GM10248 (cell line): Measurements from ENCODE around the gene ART1.
"Not testable (repeated sequence)": the region's sequence is repeated elsewhere in the genome, so short reads cannot be mapped to it uniquely, and the experiment has no call there.

ENCODE experiments used
- CTCF ChIA-PET: fragments of 300-600 bp; sonication (Branson Sonifier 250); formaldehyde crosslinking; extraction: SDS; loops from one replicate; lab custom pipeline; 2021; ENCODE audit warnings: antibody characterized with exemption; lab: Yijun Ruan, JAX
- POLR2A ChIA-PET: fragments of 350-650 bp; sonication (Branson Sonifier 250); formaldehyde crosslinking; extraction: SDS; loops from one replicate; lab custom pipeline; 2020; ENCODE audit warnings: antibody characterized with exemption; lab: Yijun Ruan, JAX
- DNase-seq: peaks from one replicate; pipeline ENCODE4 v3.0.0; 2012; ENCODE audit errors: extremely low spot score
- CTCF ChIP-seq: IDR thresholded peaks from 2 replicates; pipeline ENCODE4 v1.5.1; 2012; ENCODE audit warnings: mild to moderate bottlenecking, low read depth; ENCODE audit errors: extremely low read depth, missing control alignments, control extremely low read depth

ART1 gene, protein sequence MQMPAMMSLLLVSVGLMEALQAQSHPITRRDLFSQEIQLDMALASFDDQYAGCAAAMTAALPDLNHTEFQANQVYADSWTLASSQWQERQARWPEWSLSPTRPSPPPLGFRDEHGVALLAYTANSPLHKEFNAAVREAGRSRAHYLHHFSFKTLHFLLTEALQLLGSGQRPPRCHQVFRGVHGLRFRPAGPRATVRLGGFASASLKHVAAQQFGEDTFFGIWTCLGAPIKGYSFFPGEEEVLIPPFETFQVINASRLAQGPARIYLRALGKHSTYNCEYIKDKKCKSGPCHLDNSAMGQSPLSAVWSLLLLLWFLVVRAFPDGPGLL

GRCh38 chr11:3644817-3645235, at the start of gene ART1:
Gene ART1 (plus strand): TSS chr11:3645128. CDS start chr11:3659214, 14,086 bp downstream.
- ChIA-PET CTCF (interaction anchor here (1.2 kb wide), 1 partner anchor 10 kb away, joined by 3 read pairs; no protein-coding TSS in a partner anchor), POLR2A (no interaction called here)
- no peak for TF ChIP-seq CTCF
- no peak for DNase-seq

DNA sequence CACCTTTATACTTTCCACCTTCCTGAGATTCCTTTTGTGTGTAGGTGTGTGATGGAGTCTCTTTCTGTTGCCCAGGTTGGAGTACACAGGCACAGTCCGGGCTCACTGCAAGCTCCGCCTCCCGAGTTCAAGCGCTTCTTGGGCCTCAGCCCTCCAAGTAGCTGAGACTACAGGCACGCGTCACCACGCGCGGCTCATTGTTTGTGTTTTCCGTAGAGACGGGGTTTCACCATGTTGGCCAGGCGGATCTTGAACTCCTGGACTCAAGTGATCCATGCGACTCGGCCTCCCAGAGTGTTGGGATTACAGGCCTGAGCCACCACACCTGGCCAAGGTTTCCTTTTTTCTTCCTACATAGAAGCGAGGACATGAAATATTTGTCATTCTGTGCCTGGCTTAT, 47.2 kb upstream of the ART1 start:
- POLR2A ChIA-PET, CTCF ChIA-PET, DNase-seq: not testable (repeated sequence)

DNA sequence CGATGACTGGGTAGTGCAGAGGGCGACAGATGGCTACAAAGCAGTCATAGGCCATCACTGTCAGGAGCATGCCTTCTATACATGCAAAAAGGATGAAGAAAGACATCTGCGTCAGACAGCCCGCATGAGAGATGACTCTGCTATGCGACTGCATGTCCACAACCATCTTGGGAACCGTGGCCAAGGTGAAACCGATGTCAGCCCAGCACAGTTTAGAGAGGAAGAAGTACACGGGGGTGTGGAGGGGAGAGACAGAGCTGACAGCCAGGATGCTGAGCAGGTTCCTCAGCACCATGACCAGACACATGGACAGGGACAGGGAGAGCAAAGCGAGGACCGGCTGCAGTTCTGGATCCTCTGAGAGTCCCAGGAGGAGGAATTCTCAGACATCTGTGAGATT, 44.7 kb upstream of the ART1 start:
- DNase-seq, POLR2A ChIA-PET, CTCF ChIA-PET: not testable (repeated sequence)

- ChIA-PET POLR2A (no interaction called here), CTCF (no interaction called here)
- no peak for TF ChIP-seq CTCF
- DNase-seq = no peak
Measured at GRCh38 chr11:3604167-3604566, 40.8 kb upstream of the ART1 start.

GRCh38 chr11:3605283-3605662, 39.7 kb upstream of the ART1 start:
- TF ChIP-seq CTCF = no peak
- ChIA-PET CTCF (interaction anchor here (1.3 kb wide), 1 partner anchor 13 kb away, joined by 3 read pairs; no protein-coding TSS in a partner anchor), POLR2A (no interaction called here)
- no peak for DNase-seq

GRCh38 chr11:3605771-3606203, 39.1 kb upstream of the ART1 start:
- TF ChIP-seq CTCF = no peak
- POLR2A ChIA-PET = no interaction called here
- CTCF ChIA-PET = interaction anchor here (1.3 kb wide), 1 partner anchor 13 kb away, joined by 3 read pairs; no protein-coding TSS in a partner anchor
- no peak for DNase-seq

- POLR2A ChIA-PET = no interaction called here
- CTCF ChIA-PET = interaction anchor here (0.9 to 3.0 kb wide), 10 partner anchors 9 to 68 kb away, joined by 3 to 11 read pairs (median 4); no protein-coding TSS in a partner anchor
- peak; percentile 53 for DNase-seq
Measured at GRCh38 chr11:3609416-3610265, 35.3 kb upstream of the ART1 start.

More at GRCh38 chr11:3609416-3610265, 35.3 kb upstream of the ART1 start:
- TF ChIP-seq CTCF = peak; percentile 73
